Hepatocyte (in vitro differentiated cells): ENCODE results near the gene MAPK8IP1. TPM values are rescaled to one million over a fixed set of nuclear protein-coding genes. Genes with fewer than 3 reads are reported as not detected.

Source experiments
- DNase-seq: peaks from one replicate; pipeline ENCODE4 v3.0.0-alpha.2; 2016; ENCODE audit warnings: low spot score
- H2AFZ ChIP-seq: fragments of 200-600 bp; sonication (generic); 2 replicates; pipeline ENCODE4 v1.6.0; 2016; ENCODE audit warnings: antibody characterized with exemption, mild to moderate bottlenecking
- H3K27ac ChIP-seq: fragments of 200-600 bp; sonication (generic); 2 replicates; pipeline ENCODE4 v1.5.1; 2016; ENCODE audit warnings: mild to moderate bottlenecking
- H3K27me3 ChIP-seq: fragments of 200-600 bp; sonication (generic); 2 replicates; pipeline ENCODE4 v1.6.1; 2016
- H3K36me3 ChIP-seq: fragments of 200-600 bp; sonication (generic); replicated peaks from 2 replicates; pipeline ENCODE4 v1.5.1; 2016; ENCODE audit warnings: low read depth; ENCODE audit not compliant: insufficient read depth
- H3K4me1 ChIP-seq: fragments of 200-600 bp; sonication (generic); 2 replicates; pipeline ENCODE4 v1.5.1; 2016; ENCODE audit warnings: mild to moderate bottlenecking, moderate library complexity; ENCODE audit not compliant: insufficient read depth
- H3K4me2 ChIP-seq: fragments of 200-600 bp; sonication (generic); 2 replicates; pipeline ENCODE4 v1.6.0; 2016
- H3K4me3 ChIP-seq: fragments of 200-600 bp; sonication (generic); 2 replicates; pipeline ENCODE4 v1.5.1; 2016; ENCODE audit warnings: mild to moderate bottlenecking
- H3K79me2 ChIP-seq: fragments of 200-600 bp; sonication (generic); 2 replicates; pipeline ENCODE4 v1.6.0; 2017; ENCODE audit warnings: mild to moderate bottlenecking
- H3K9me2 ChIP-seq: fragments of 200-600 bp; sonication (generic); replicated peaks from 2 replicates; pipeline ENCODE4 v1.6.0; 2017; ENCODE audit warnings: mild to moderate bottlenecking; ENCODE audit not compliant: insufficient read depth
- H3K9me3 ChIP-seq: fragments of 200-600 bp; sonication (generic); 2 replicates; pipeline ENCODE4 v1.5.1; 2016; ENCODE audit warnings: low read depth, mild to moderate bottlenecking
- H4K20me1 ChIP-seq: fragments of 200-600 bp; sonication (generic); 2 replicates; pipeline ENCODE4 v1.6.0; 2016; ENCODE audit warnings: mild to moderate bottlenecking; ENCODE audit not compliant: insufficient read depth, poor library complexity, severe bottlenecking
- CTCF ChIP-seq: fragments of 200-600 bp; sonication (generic); IDR thresholded peaks from 2 replicates; pipeline ENCODE4 v1.5.1; 2016; ENCODE audit warnings: antibody characterized with exemption, mild to moderate bottlenecking; ENCODE audit not compliant: poor library complexity
- EZH2 ChIP-seq: fragments of 200-600 bp; sonication (generic); IDR thresholded peaks from 2 replicates; pipeline ENCODE4 v1.6.1; 2016; ENCODE audit warnings: antibody characterized with exemption, mild to moderate bottlenecking, borderline replicate concordance
- EZH2phosphoT487 ChIP-seq: fragments of 200-600 bp; sonication (generic); IDR thresholded peaks from one replicate; pipeline ENCODE4 v1.6.1; 2018; ENCODE audit warnings: antibody characterized with exemption, mild to moderate bottlenecking, low read depth, moderate library complexity; ENCODE audit not compliant: unreplicated experiment, severe bottlenecking
- WGBS: methylation state at CpG from one replicate; pipeline ENCODE4 v1.1.6; 2016; ENCODE audit warnings: low lambda C conversion rate; ENCODE audit errors: missing lambda C conversion rate; 5-methylcytosine and 5-hydroxymethylcytosine counted together
- polyA plus RNA-seq: library from polyadenylated mRNA; unstranded; fragments of >200 nt; fragmentation: Nextera tagmentation; extraction: Ambion mirVana; gene quantifications from 2 replicates; pipeline ENCODE4 v1.2.1, GENCODE V29; 2016
- total RNA-seq: library from RNA; depleted of rRNA; stranded (reverse); fragments of >200 nt; gene quantifications from 2 replicates; pipeline ENCODE4 v1.2.3, GENCODE V29; 2014

MAPK8IP1 gene
- total and polyA plus RNA-seq, 2 experiments from 2014 or later, result 7.2 to 7.6 TPM

- Histone ChIP-seq H3K4me3 (peak overlapping the region; percentile 58), H3K27ac (peak overlapping the region; percentile 96), H3K79me2 (peaks cover 50% of the 10 kb centered on the region), H4K20me1 (peaks cover 41% of the 10 kb centered on the region), H3K36me3 (no peaks in the 10 kb centered on the region), H3K4me2 (peak overlapping the region; percentile 86), H3K27me3 (no peaks in the 10 kb centered on the region), H2AFZ (peak overlapping the region; percentile 7), H3K4me1 (peaks cover 3% of the 10 kb centered on the region), H3K9me3 (no peaks in the 10 kb centered on the region), H3K9me2 (no peaks in the 10 kb centered on the region)
- peak; percentile 83 for DNase-seq
- TF ChIP-seq EZH2 (no peak), CTCF (no peak), EZH2phosphoT487 (no peak)
- WGBS, result 3% methylated on average over 16 of the region's 16 CpGs
Observed at GRCh38 chr11:45847911-45848316, 37.5 kb upstream of the MAPK8IP1 start.

- H3K27ac ChIP-seq, result peak overlapping the region; percentile 96
- no peaks in the 10 kb centered on the region for H3K9me3 ChIP-seq
- DNase-seq, result peak; percentile 52
- H3K9me2 ChIP-seq, result no peaks in the 10 kb centered on the region
- H3K79me2 ChIP-seq, result peaks cover 57% of the 10 kb centered on the region
- TF ChIP-seq EZH2phosphoT487 (no peak), EZH2 (no peak)
- WGBS, result 27% methylated on average over 8 of the region's 8 CpGs
- H3K36me3 ChIP-seq, result no peaks in the 10 kb centered on the region
- no peak overlapping the region for H2AFZ ChIP-seq
- H4K20me1 ChIP-seq, result peaks cover 48% of the 10 kb centered on the region
- H3K27me3 ChIP-seq, result no peaks in the 10 kb centered on the region
- peak overlapping the region; percentile 86 for H3K4me2 ChIP-seq
- H3K4me1 ChIP-seq, result peaks cover 3% of the 10 kb centered on the region
- no peak overlapping the region for H3K4me3 ChIP-seq
Observed at GRCh38 chr11:45848654-45849081, 36.8 kb upstream of the MAPK8IP1 start.

DNA sequence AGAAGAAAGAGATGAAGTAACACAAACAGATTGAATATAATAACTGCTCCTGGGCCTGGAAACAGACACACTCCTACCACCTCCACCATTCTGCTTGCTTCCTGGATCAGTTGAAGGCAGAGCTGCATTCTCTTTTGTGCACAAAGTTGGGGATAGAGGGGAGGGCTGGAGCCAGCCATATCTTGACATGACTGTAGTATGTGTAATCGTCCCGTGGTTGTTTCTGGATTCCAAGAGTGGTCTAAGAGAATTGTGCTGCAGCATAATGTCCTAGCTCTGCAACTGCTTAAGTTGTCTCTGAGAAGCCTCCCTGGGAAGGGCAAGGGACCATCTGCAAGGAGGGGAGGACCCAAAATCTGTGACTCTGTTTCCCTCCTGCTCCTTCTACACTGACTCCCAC lies 35.0 kb upstream of the MAPK8IP1 start:
- Histone ChIP-seq H3K9me2 (no peaks in the 10 kb centered on the region), H3K9me3 (no peaks in the 10 kb centered on the region), H4K20me1 (peaks cover 63% of the 10 kb centered on the region), H3K4me2 (no peak overlapping the region), H3K79me2 (peaks cover 75% of the 10 kb centered on the region), H3K27me3 (no peaks in the 10 kb centered on the region), H3K4me3 (no peak overlapping the region), H3K36me3 (no peaks in the 10 kb centered on the region), H2AFZ (no peak overlapping the region), H3K4me1 (peaks cover 3% of the 10 kb centered on the region), H3K27ac (no peak overlapping the region)
- no peak for DNase-seq
- 72% methylated on average over 2 of the region's 2 CpGs for WGBS
- TF ChIP-seq CTCF, result no peak
- no peak for TF ChIP-seq EZH2
- TF ChIP-seq EZH2phosphoT487, result no peak

DNA sequence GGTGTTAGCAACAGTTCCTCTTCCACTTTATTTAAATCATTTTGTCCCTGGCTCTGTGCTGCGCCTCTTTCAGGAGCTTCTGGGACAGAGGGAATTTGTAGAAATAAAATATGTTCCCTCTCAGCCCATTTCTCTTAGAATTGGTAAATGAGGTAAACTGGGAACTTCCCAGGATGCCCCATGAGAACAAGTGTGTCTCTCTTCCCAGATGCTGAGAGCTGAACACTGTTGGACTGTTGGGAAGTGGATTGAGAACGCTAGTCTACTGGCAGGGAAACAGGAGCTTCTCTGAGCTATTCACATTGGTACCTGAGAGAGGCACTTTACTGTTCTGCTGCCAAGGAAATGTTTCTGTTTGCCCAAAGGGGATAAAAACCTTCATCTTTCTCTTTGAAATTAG lies 34.2 kb upstream of the MAPK8IP1 start:
- no peak for DNase-seq
- Histone ChIP-seq H3K9me3 (no peaks in the 10 kb centered on the region), H3K79me2 (peaks cover 83% of the 10 kb centered on the region), H3K27ac (no peak overlapping the region), H3K36me3 (no peaks in the 10 kb centered on the region), H3K27me3 (no peaks in the 10 kb centered on the region), H3K9me2 (no peaks in the 10 kb centered on the region), H3K4me3 (no peak overlapping the region), H3K4me1 (peaks cover 3% of the 10 kb centered on the region), H3K4me2 (no peak overlapping the region), H4K20me1 (peaks cover 69% of the 10 kb centered on the region), H2AFZ (no peak overlapping the region)
- TF ChIP-seq EZH2phosphoT487 (no peak), CTCF (no peak), EZH2 (no peak)
- WGBS, result 89% methylated on average over 2 of the region's 2 CpGs
